HEK293T (cell line): ENCODE data around the gene RB1.

ENCODE experiments used
- ARNT ChIP-seq: fragments of 450-650 bp; IDR thresholded peaks from 2 replicates; pipeline ENCODE4 v1.6.1; 2017; ENCODE audit warnings: mild to moderate bottlenecking
- BHLHE40 ChIP-seq: fragments of 450-650 bp; IDR thresholded peaks from 2 replicates; pipeline ENCODE4 v1.6.1; 2016; ENCODE audit warnings: mild to moderate bottlenecking, moderate library complexity, borderline replicate concordance
- ELF4 ChIP-seq: fragments of 450-650 bp; IDR thresholded peaks from 2 replicates; pipeline ENCODE4 v1.6.1; 2017; ENCODE audit warnings: antibody characterized with exemption
- FOXK2 ChIP-seq: fragments of 450-650 bp; IDR thresholded peaks from 2 replicates; pipeline ENCODE4 v1.6.1; 2016; ENCODE audit warnings: mild to moderate bottlenecking
- FOXM1 ChIP-seq: fragments of 450-650 bp; IDR thresholded peaks from 2 replicates; pipeline ENCODE4 v1.6.1; 2017; ENCODE audit warnings: mild to moderate bottlenecking, borderline replicate concordance
- PKNOX1 ChIP-seq: fragments of 450-650 bp; IDR thresholded peaks from 2 replicates; pipeline ENCODE4 v1.6.1; 2016
- SP1 ChIP-seq: fragments of 450-650 bp; IDR thresholded peaks from 2 replicates; pipeline ENCODE4 v1.6.1; 2017
- SUZ12 ChIP-seq: fragments of 450-650 bp; IDR thresholded peaks from 2 replicates; pipeline ENCODE4 v1.6.1; 2016; ENCODE audit warnings: mild to moderate bottlenecking
- TARDBP ChIP-seq: fragments of 450-650 bp; IDR thresholded peaks from 2 replicates; pipeline ENCODE4 v1.6.1; 2016
- ZNF384 ChIP-seq: fragments of 450-650 bp; IDR thresholded peaks from 2 replicates; pipeline ENCODE4 v1.6.1; 2016

GRCh38 chr13:48436661-48437288 is 133.2 kb downstream of the RB1 start:
- TF ChIP-seq FOXK2 (no peak), ELF4 (no peak), SP1 (no peak), BHLHE40 (no peak), PKNOX1 (no peak), SUZ12 (no peak), FOXM1 (no peak), ARNT (no peak), TARDBP (no peak), ZNF384 (no peak)
